ENCODE data around the gene VWF.

DNA sequence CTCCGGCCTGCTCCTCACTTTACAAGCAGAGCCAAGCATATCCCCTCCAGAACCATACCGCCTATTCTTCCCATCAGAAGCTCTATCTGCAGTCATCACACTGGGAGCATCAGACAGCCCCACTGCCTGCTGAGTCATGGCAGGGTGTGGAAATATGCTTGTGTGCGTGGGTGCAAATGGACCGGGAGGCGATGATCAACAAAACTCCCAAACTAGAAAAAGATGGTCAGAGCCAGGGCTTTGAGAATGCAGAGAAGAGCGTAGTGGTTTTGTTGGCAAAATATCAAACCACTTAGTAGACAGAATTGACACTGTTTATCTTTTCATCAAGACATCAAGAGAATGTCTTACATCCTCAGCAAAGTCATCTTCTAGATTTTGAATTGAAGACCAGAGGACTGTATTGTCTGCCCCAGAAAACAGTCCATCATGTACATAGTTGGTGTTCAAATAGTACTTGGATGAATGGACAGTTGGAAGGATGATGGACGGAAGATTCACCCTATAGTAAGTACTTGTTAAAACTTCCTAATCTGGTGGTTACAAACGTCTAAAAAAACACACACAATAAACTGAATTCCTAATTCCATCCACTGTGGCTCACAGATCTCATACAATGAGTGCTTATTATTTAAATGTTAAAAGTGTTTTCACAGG, 54.9 kb downstream of the VWF start:
- TF ChIP-seq SP1 (IDR thresholded peaks at IDR 0.05) (no peak), TARDBP (IDR thresholded peaks at IDR 0.05) (no peak)

Data from HEK293T (cell line).